GM23338 (cell line): ENCODE measurements around the gene BRD9. TPM values are rescaled to one million over a fixed set of nuclear protein-coding genes. Genes with fewer than 3 reads are reported as not detected.

ENCODE experiments used
- ATAC-seq: fragments of 200-7000 bp; cut with Tn5 transposase; 3 replicates; pipeline ENCODE4 v1.9.1; 2020
- DNase-seq: peaks from one replicate; pipeline ENCODE4 v3.0.0-alpha.2; 2015; ENCODE audit warnings: low spot score
- H2AFZ ChIP-seq: fragments of 200-600 bp; sonication (generic); 2 replicates; pipeline ENCODE4 v1.8.0; 2016; ENCODE audit warnings: antibody characterized with exemption, mild to moderate bottlenecking, moderate library complexity
- H3F3A ChIP-seq: fragments of 200-600 bp; sonication (generic); replicated peaks from 2 replicates; pipeline ENCODE4 v1.8.0; 2017; ENCODE audit warnings: antibody characterized with exemption, mixed run types, low read depth
- H3K27ac ChIP-seq: fragments of 200-600 bp; sonication (generic); 2 replicates; pipeline ENCODE4 v1.6.1; 2016; ENCODE audit warnings: low read depth
- H3K27me3 ChIP-seq: fragments of 200-600 bp; sonication (generic); 2 replicates; pipeline ENCODE4 v1.8.0; 2016; ENCODE audit warnings: mild to moderate bottlenecking, mixed run types, moderate library complexity; ENCODE audit not compliant: insufficient read depth
- H3K36me3 ChIP-seq: fragments of 200-600 bp; sonication (generic); 2 replicates; pipeline ENCODE4 v1.8.0; 2016; ENCODE audit warnings: mild to moderate bottlenecking; ENCODE audit not compliant: insufficient read depth
- H3K4me1 ChIP-seq: fragments of 200-600 bp; sonication (generic); 2 replicates; pipeline ENCODE4 v1.8.0; 2016; ENCODE audit warnings: mild to moderate bottlenecking, moderate library complexity; ENCODE audit not compliant: insufficient read depth
- H3K4me2 ChIP-seq: fragments of 200-600 bp; sonication (generic); 2 replicates; pipeline ENCODE4 v1.7.1; 2017; ENCODE audit warnings: mixed run types
- H3K4me3 ChIP-seq: fragments of 200-600 bp; sonication (generic); 2 replicates; pipeline ENCODE4 v1.6.1; 2016; ENCODE audit warnings: mixed run types
- H3K79me2 ChIP-seq: fragments of 200-600 bp; sonication (generic); replicated peaks from 2 replicates; pipeline ENCODE4 v1.8.0; 2017; ENCODE audit warnings: mild to moderate bottlenecking; ENCODE audit not compliant: insufficient read depth
- H3K9me2 ChIP-seq: fragments of 200-600 bp; sonication (generic); 2 replicates; pipeline ENCODE4 v1.8.0; 2017; ENCODE audit not compliant: insufficient read depth
- H4K20me1 ChIP-seq: fragments of 200-600 bp; sonication (generic); replicated peaks from 2 replicates; pipeline ENCODE4 v1.8.0; 2017; ENCODE audit warnings: mild to moderate bottlenecking; ENCODE audit not compliant: insufficient read depth
- H3K27ac Mint-ChIP-seq: 2 replicates; pipeline ENCODE4 v1.8.0; 2020; ENCODE audit warnings: inconsistent platforms, mild to moderate bottlenecking, moderate library complexity, mixed read lengths
- H3K27me3 Mint-ChIP-seq: 3 replicates; pipeline ENCODE4 v1.8.0; 2022; ENCODE audit warnings: low read depth, mild to moderate bottlenecking, moderate library complexity, mixed read lengths, inconsistent platforms; ENCODE audit not compliant: insufficient read depth, poor library complexity
- H3K36me3 Mint-ChIP-seq: 3 replicates; pipeline ENCODE4 v1.8.0; 2021; ENCODE audit warnings: low read depth, mild to moderate bottlenecking, inconsistent platforms, moderate library complexity, mixed read lengths
- H3K4me1 Mint-ChIP-seq: 3 replicates; pipeline ENCODE4 v1.8.0; 2020; ENCODE audit warnings: mild to moderate bottlenecking, inconsistent platforms, mixed read lengths
- H3K4me3 Mint-ChIP-seq: 3 replicates; pipeline ENCODE4 v1.8.0; 2021; ENCODE audit warnings: moderate library complexity, mild to moderate bottlenecking, inconsistent platforms, mixed read lengths
- H3K9me3 Mint-ChIP-seq: 3 replicates; pipeline ENCODE4 v1.8.0; 2020; ENCODE audit warnings: moderate library complexity, mild to moderate bottlenecking, inconsistent platforms, mixed read lengths
- CREB1 ChIP-seq: fragments of 250-450 bp; sonication (Bioruptor Pico); IDR thresholded peaks from 2 replicates; pipeline ENCODE4 v1.5.0; 2020; ENCODE audit warnings: low read depth, mild to moderate bottlenecking, moderate library complexity
- EZH2 ChIP-seq: fragments of 200-600 bp; sonication (generic); IDR thresholded peaks from one replicate; pipeline ENCODE4 v1.8.0; 2017; ENCODE audit warnings: antibody characterized with exemption, mild to moderate bottlenecking, low read depth; ENCODE audit not compliant: unreplicated experiment
- EZH2phosphoT487 ChIP-seq: fragments of 200-600 bp; sonication (generic); IDR thresholded peaks from one replicate; pipeline ENCODE4 v1.8.1; 2018; ENCODE audit warnings: antibody characterized with exemption; ENCODE audit not compliant: unreplicated experiment
- JUNB ChIP-seq: IDR thresholded peaks from one replicate; pipeline ENCODE4 v1.6.1; 2016; ENCODE audit warnings: antibody characterized with exemption; ENCODE audit not compliant: unreplicated experiment
- NANOG ChIP-seq: IDR thresholded peaks from 2 replicates; pipeline ENCODE4 v1.6.1; 2016; ENCODE audit warnings: antibody characterized with exemption, borderline replicate concordance
- POLR2AphosphoS5 ChIP-seq: IDR thresholded peaks from 2 replicates; pipeline ENCODE4 v1.6.1; 2016; ENCODE audit warnings: antibody characterized with exemption, low read depth
- STAT1 ChIP-seq: IDR thresholded peaks from one replicate; pipeline ENCODE4 v1.6.1; 2016; ENCODE audit warnings: antibody characterized with exemption; ENCODE audit not compliant: unreplicated experiment
- ZNF114 ChIP-seq: fragments of 250-450 bp; sonication (Bioruptor Pico); IDR thresholded peaks from 2 replicates; pipeline ENCODE4 v1.5.0; 2020; ENCODE audit warnings: mild to moderate bottlenecking, moderate library complexity
- ZNF331 ChIP-seq: fragments of 250-450 bp; sonication (Bioruptor Pico); IDR thresholded peaks from 2 replicates; pipeline ENCODE4 v1.5.0; 2020; ENCODE audit warnings: low read depth, mild to moderate bottlenecking, moderate library complexity
- polyA plus RNA-seq: library from polyadenylated mRNA; unstranded; fragments of >200 nt; fragmentation: Nextera tagmentation; extraction: Ambion mirVana; gene quantifications from 2 replicates; pipeline ENCODE4 v1.2.1, GENCODE V29; 2016
- total RNA-seq: library from RNA; depleted of rRNA; stranded (reverse); fragments of >200 nt; shearing (Covaris generic); gene quantifications from 2 replicates; pipeline ENCODE4 v1.2.3, GENCODE V29; 2014
- TF ChIP-seq, protein P1 (sequence below): fragments of 250-450 bp; sonication (Bioruptor Pico); IDR thresholded peaks from 2 replicates; pipeline ENCODE4 v1.5.0; 2020; ENCODE audit warnings: mild to moderate bottlenecking, moderate library complexity
- TF ChIP-seq, protein P2 (sequence below): IDR thresholded peaks from one replicate; pipeline ENCODE4 v1.6.1; 2018; ENCODE audit warnings: antibody characterized with exemption; ENCODE audit not compliant: unreplicated experiment

Gene BRD9
- total and polyA plus RNA-seq, 2 experiments from 2014 or later, result 32.9 to 54.7 TPM

DNA sequence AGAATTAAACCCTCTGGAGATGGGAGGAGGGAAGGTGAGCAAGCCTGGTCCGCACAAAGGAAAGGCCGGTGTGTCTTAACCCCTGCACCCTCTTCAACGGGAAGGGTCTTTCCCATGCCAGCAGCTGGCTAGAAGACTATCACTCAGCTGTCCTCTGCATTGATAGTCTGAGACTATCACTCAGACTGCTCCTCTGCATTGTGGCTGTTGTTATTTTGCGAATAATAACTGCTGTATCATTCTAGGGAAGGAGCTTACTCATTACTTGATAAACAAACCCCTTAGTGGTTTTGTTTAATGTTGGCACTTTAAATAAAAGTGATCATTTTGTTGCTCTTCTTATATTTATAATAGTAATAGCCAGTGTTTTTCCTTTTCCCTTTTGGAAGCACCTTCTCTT lies 8.2 kb upstream of the BRD9 start (continued):
- TF ChIP-seq, protein P1, sequence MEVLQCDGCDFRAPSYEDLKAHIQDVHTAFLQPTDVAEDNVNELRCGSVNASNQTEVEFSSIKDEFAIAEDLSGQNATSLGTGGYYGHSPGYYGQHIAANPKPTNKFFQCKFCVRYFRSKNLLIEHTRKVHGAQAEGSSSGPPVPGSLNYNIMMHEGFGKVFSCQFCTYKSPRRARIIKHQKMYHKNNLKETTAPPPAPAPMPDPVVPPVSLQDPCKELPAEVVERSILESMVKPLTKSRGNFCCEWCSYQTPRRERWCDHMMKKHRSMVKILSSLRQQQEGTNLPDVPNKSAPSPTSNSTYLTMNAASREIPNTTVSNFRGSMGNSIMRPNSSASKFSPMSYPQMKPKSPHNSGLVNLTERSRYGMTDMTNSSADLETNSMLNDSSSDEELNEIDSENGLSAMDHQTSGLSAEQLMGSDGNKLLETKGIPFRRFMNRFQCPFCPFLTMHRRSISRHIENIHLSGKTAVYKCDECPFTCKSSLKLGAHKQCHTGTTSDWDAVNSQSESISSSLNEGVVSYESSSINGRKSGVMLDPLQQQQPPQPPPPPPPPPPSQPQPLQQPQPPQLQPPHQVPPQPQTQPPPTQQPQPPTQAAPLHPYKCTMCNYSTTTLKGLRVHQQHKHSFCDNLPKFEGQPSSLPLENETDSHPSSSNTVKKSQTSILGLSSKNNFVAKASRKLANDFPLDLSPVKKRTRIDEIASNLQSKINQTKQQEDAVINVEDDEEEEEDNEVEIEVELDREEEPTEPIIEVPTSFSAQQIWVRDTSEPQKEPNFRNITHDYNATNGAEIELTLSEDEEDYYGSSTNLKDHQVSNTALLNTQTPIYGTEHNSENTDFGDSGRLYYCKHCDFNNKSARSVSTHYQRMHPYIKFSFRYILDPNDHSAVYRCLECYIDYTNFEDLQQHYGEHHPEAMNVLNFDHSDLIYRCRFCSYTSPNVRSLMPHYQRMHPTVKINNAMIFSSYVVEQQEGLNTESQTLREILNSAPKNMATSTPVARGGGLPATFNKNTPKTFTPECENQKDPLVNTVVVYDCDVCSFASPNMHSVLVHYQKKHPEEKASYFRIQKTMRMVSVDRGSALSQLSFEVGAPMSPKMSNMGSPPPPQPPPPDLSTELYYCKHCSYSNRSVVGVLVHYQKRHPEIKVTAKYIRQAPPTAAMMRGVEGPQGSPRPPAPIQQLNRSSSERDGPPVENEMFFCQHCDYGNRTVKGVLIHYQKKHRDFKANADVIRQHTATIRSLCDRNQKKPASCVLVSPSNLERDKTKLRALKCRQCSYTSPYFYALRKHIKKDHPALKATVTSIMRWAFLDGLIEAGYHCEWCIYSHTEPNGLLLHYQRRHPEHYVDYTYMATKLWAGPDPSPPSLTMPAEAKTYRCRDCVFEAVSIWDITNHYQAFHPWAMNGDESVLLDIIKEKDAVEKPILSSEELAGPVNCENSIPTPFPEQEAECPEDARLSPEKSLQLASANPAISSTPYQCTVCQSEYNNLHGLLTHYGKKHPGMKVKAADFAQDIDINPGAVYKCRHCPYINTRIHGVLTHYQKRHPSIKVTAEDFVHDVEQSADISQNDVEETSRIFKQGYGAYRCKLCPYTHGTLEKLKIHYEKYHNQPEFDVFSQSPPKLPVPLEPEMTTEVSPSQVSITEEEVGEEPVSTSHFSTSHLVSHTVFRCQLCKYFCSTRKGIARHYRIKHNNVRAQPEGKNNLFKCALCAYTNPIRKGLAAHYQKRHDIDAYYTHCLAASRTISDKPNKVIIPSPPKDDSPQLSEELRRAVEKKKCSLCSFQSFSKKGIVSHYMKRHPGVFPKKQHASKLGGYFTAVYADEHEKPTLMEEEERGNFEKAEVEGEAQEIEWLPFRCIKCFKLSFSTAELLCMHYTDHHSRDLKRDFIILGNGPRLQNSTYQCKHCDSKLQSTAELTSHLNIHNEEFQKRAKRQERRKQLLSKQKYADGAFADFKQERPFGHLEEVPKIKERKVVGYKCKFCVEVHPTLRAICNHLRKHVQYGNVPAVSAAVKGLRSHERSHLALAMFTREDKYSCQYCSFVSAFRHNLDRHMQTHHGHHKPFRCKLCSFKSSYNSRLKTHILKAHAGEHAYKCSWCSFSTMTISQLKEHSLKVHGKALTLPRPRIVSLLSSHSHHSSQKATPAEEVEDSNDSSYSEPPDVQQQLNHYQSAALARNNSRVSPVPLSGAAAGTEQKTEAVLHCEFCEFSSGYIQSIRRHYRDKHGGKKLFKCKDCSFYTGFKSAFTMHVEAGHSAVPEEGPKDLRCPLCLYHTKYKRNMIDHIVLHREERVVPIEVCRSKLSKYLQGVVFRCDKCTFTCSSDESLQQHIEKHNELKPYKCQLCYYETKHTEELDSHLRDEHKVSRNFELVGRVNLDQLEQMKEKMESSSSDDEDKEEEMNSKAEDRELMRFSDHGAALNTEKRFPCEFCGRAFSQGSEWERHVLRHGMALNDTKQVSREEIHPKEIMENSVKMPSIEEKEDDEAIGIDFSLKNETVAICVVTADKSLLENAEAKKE (CRISPR knock-in tag), result no peak
- TF ChIP-seq JUNB, result no peak

DNA sequence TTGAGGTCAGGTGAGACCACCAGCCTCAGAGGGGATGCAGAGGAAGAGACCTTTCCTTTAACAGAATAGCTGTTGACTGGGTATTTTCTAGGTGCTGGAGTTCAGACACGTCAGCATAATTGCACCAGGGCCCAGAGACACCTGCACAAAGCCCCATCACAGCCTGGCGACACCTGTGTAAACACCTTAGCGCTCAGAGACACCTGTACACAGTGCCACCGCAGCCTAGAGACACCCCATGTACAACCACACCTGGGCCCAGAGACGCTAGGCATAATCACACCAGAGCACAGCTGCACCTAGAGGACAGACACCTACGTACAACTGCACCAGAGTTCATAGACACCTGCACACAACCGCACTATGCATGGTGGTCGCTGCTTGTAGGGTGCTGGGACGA lies 1.1 kb upstream of the BRD9 start:
- Mint-ChIP-seq H3K27ac (peak overlapping the region; percentile 81; the same call in 1 of the 2 replicates), H3K4me3 (peak overlapping the region; percentile 90), H3K27me3 (peaks cover 8% of the 10 kb centered on the region), H3K36me3 (peaks cover 67% of the 10 kb centered on the region), H3K4me1 (peaks cover 17% of the 10 kb centered on the region), H3K9me3 (no peaks in the 10 kb centered on the region)
- no peak for ATAC-seq
- H3K36me3 ChIP-seq, result peaks cover 45% of the 10 kb centered on the region
- peaks cover 14% of the 10 kb centered on the region; the same call in 1 of the 2 replicates for H3K4me1 ChIP-seq
- H3K27me3 ChIP-seq, result no peaks in the 10 kb centered on the region
- peaks cover 71% of the 10 kb centered on the region for H3K79me2 ChIP-seq
- H2AFZ ChIP-seq, result peak overlapping the region; percentile 76; the same call in 1 of the 2 replicates
- 0 out of 2 replicates have a peak, but pooled peaks cover 6% of the 10 kb centered on the region for H3F3A ChIP-seq
- DNase-seq, result no peak
- no peak overlapping the region for H3K27ac ChIP-seq
- H3K4me3 ChIP-seq, result peak overlapping the region; percentile 92
- TF ChIP-seq NANOG, result no peak
- no peaks in the 10 kb centered on the region for H3K9me2 ChIP-seq
- H3K4me2 ChIP-seq, result peak overlapping the region; percentile 95
- peaks cover 26% of the 10 kb centered on the region for H4K20me1 ChIP-seq

DNA sequence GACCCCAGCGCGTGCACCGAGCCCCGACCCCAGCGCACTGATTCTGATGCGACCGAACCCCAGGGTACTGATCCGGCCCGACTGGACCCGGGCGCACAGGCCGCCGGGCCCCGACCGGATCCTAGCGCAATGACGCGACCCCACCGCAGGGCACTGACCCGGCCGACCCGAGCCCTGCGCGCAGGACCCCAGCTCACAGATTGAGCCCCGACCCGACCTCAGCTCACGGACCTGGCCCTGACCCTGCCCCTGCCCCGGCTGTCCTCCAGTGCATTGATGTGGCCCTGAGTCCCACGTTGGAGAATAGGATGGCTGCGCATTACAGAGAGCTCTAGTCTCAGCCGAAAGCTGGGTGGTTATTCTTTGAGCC lies 521 bp upstream of the BRD9 start:
- ATAC-seq, result peak; percentile 47
- peaks cover 14% of the 10 kb centered on the region; the same call in 1 of the 2 replicates for H3K4me1 ChIP-seq
- H3K27me3 ChIP-seq, result no peaks in the 10 kb centered on the region
- Mint-ChIP-seq H3K27me3 (peaks cover 8% of the 10 kb centered on the region), H3K36me3 (peaks cover 73% of the 10 kb centered on the region), H3K4me1 (peaks cover 17% of the 10 kb centered on the region), H3K9me3 (no peaks in the 10 kb centered on the region), H3K4me3 (peak overlapping the region; percentile 90), H3K27ac (peak overlapping the region; percentile 81; the same call in 1 of the 2 replicates)
- peaks cover 77% of the 10 kb centered on the region for H3K79me2 ChIP-seq
- no peak overlapping the region for H3K27ac ChIP-seq
- 0 out of 2 replicates have a peak, but pooled peaks cover 6% of the 10 kb centered on the region for H3F3A ChIP-seq
- H3K9me2 ChIP-seq, result no peaks in the 10 kb centered on the region
- peaks cover 51% of the 10 kb centered on the region for H3K36me3 ChIP-seq
- DNase-seq, result peak; percentile 35
- peak overlapping the region; percentile 95 for H3K4me2 ChIP-seq
- H2AFZ ChIP-seq, result peak overlapping the region; percentile 76; the same call in 1 of the 2 replicates
- peak overlapping the region; percentile 92 for H3K4me3 ChIP-seq
- peaks cover 32% of the 10 kb centered on the region for H4K20me1 ChIP-seq
- TF ChIP-seq EZH2 (no peak), EZH2phosphoT487 (no peak), ZNF331 (no peak), NANOG (no peak), JUNB (no peak), POLR2AphosphoS5 (no peak), STAT1 (no peak), CREB1 (CRISPR knock-in tag) (no peak), ZNF114 (CRISPR knock-in tag) (no peak)
- TF ChIP-seq, protein P2, sequence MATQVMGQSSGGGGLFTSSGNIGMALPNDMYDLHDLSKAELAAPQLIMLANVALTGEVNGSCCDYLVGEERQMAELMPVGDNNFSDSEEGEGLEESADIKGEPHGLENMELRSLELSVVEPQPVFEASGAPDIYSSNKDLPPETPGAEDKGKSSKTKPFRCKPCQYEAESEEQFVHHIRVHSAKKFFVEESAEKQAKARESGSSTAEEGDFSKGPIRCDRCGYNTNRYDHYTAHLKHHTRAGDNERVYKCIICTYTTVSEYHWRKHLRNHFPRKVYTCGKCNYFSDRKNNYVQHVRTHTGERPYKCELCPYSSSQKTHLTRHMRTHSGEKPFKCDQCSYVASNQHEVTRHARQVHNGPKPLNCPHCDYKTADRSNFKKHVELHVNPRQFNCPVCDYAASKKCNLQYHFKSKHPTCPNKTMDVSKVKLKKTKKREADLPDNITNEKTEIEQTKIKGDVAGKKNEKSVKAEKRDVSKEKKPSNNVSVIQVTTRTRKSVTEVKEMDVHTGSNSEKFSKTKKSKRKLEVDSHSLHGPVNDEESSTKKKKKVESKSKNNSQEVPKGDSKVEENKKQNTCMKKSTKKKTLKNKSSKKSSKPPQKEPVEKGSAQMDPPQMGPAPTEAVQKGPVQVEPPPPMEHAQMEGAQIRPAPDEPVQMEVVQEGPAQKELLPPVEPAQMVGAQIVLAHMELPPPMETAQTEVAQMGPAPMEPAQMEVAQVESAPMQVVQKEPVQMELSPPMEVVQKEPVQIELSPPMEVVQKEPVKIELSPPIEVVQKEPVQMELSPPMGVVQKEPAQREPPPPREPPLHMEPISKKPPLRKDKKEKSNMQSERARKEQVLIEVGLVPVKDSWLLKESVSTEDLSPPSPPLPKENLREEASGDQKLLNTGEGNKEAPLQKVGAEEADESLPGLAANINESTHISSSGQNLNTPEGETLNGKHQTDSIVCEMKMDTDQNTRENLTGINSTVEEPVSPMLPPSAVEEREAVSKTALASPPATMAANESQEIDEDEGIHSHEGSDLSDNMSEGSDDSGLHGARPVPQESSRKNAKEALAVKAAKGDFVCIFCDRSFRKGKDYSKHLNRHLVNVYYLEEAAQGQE, result no peak
